ENCODE results near the gene JMJD6. TPM values are rescaled to one million over a fixed set of nuclear protein-coding genes. Genes with fewer than 3 reads are reported as not detected.

The JMJD6 gene
- total RNA-seq, 1 donor from 2014 or later, result 32.7 TPM

- H3K36me3 Mint-ChIP-seq (ENCODE audit: low read depth), result no peaks in the 10 kb centered on the region
- H3K27ac Mint-ChIP-seq, result no peak overlapping the region
- ChIA-PET POLR2A (no interaction called here), CTCF (no interaction called here)
- no peak for TF ChIP-seq CTCF (IDR thresholded peaks at IDR 0.05)
- no peak for DNase-seq
- no peaks in the 10 kb centered on the region for H3K27me3 Mint-ChIP-seq
- no peak overlapping the region for H3K4me3 Mint-ChIP-seq
- intact Hi-C loops (cut with micrococcal nuclease), result no loop called here
- ATAC-seq (ENCODE audit: low read depth), result no peak
- no peaks in the 10 kb centered on the region for H3K4me1 Mint-ChIP-seq
- no peaks in the 10 kb centered on the region for H3K9me3 Mint-ChIP-seq
Observed at GRCh38 chr17:76688165-76688622, 38.2 kb downstream of the JMJD6 start.

- no peak for DNase-seq
- no peaks in the 10 kb centered on the region for H3K36me3 Mint-ChIP-seq (ENCODE audit: low read depth)
- intact Hi-C loops (cut with micrococcal nuclease), result no loop called here
- ChIA-PET CTCF (no interaction called here), POLR2A (no interaction called here)
- H3K27ac Mint-ChIP-seq, result no peak overlapping the region
- no peaks in the 10 kb centered on the region for H3K4me1 Mint-ChIP-seq
- TF ChIP-seq CTCF (IDR thresholded peaks at IDR 0.05), result no peak
- H3K4me3 Mint-ChIP-seq, result no peak overlapping the region
- H3K27me3 Mint-ChIP-seq, result no peaks in the 10 kb centered on the region
- H3K9me3 Mint-ChIP-seq, result no peaks in the 10 kb centered on the region
- ATAC-seq (ENCODE audit: low read depth), result no peak
Observed at GRCh38 chr17:76687298-76688164, 38.9 kb downstream of the JMJD6 start.

- DNase-seq, result no peak
- no peak overlapping the region for H3K4me3 Mint-ChIP-seq
- H3K36me3 Mint-ChIP-seq (ENCODE audit: low read depth), result peaks cover 2% of the 10 kb centered on the region
- no peak for ATAC-seq (ENCODE audit: low read depth)
- no peaks in the 10 kb centered on the region for H3K27me3 Mint-ChIP-seq
- POLR2A ChIA-PET, result no interaction called here
- no peak overlapping the region for H3K27ac Mint-ChIP-seq
- intact Hi-C loops (cut with micrococcal nuclease), result no loop called here
- TF ChIP-seq CTCF (IDR thresholded peaks at IDR 0.05), result no peak
- H3K4me1 Mint-ChIP-seq, result no peaks in the 10 kb centered on the region
- CTCF ChIA-PET, result no interaction called here
- no peaks in the 10 kb centered on the region for H3K9me3 Mint-ChIP-seq
Observed at GRCh38 chr17:76686538-76687297, 39.7 kb downstream of the JMJD6 start.

- TF ChIP-seq CTCF (IDR thresholded peaks at IDR 0.05), result no peak
Observed at GRCh38 chr17:76685846-76686245, 40.6 kb downstream of the JMJD6 start.

GRCh38 chr17:76685366-76685765, 41.0 kb downstream of the JMJD6 start:
- intact Hi-C loops (cut with micrococcal nuclease), result no loop called here
- CTCF ChIA-PET, result no interaction called here
- TF ChIP-seq CTCF (IDR thresholded peaks at IDR 0.05), result no peak
- Mint-ChIP-seq H3K4me3 (no peak overlapping the region), H3K4me1 (no peaks in the 10 kb centered on the region), H3K27ac (no peak overlapping the region), H3K9me3 (no peaks in the 10 kb centered on the region), H3K27me3 (no peaks in the 10 kb centered on the region), H3K36me3 (ENCODE audit: low read depth) (peaks cover 2% of the 10 kb centered on the region)
- no peak for ATAC-seq (ENCODE audit: low read depth)
- DNase-seq, result no peak
- POLR2A ChIA-PET, result no interaction called here

More at GRCh38 chr17:76685846-76686245, 40.6 kb downstream of the JMJD6 start:
- Mint-ChIP-seq H3K4me3 (no peak overlapping the region), H3K4me1 (no peaks in the 10 kb centered on the region), H3K27me3 (no peaks in the 10 kb centered on the region), H3K9me3 (no peaks in the 10 kb centered on the region), H3K36me3 (ENCODE audit: low read depth) (peaks cover 2% of the 10 kb centered on the region), H3K27ac (no peak overlapping the region)
- intact Hi-C loops (cut with micrococcal nuclease), result no loop called here
- DNase-seq (no peak), ATAC-seq (ENCODE audit: low read depth) (no peak)
- ChIA-PET CTCF (no interaction called here), POLR2A (no interaction called here)
